Brain pericyte (primary cell): Measurements from ENCODE around the gene CGNL1.

Experiments
- DNase-seq: peaks from one replicate; pipeline ENCODE4 v3.0.0-alpha.2; 2012; ENCODE audit warnings: low read depth, low spot score

The CGNL1 gene

GRCh38 chr15:57375827-57376695, at the start of gene CGNL1:
Gene CGNL1 (plus strand): TSS chr15:57376505. CDS start chr15:57438000, 61,495 bp downstream.
- DNase-seq, result no peak

- no peak for DNase-seq
Measured at GRCh38 chr15:57327985-57328471, 48.3 kb upstream of the CGNL1 start.

GRCh38 chr15:57328479-57328878, 47.8 kb upstream of the CGNL1 start:
- DNase-seq, result no peak

GRCh38 chr15:57328897-57329296, 47.4 kb upstream of the CGNL1 start:
- no peak for DNase-seq

GRCh38 chr15:57329582-57330367, 46.5 kb upstream of the CGNL1 start:
- no peak for DNase-seq

GRCh38 chr15:57330619-57331340, 45.5 kb upstream of the CGNL1 start:
- DNase-seq, result no peak

GRCh38 chr15:57332326-57332725, 44.0 kb upstream of the CGNL1 start:
- DNase-seq, result no peak

- DNase-seq, result no peak
Measured at GRCh38 chr15:57333487-57333886, 42.8 kb upstream of the CGNL1 start.

- DNase-seq, result no peak
Measured at GRCh38 chr15:57334257-57334656, 42.0 kb upstream of the CGNL1 start.

GRCh38 chr15:57335293-57335715, 41.0 kb upstream of the CGNL1 start:
- DNase-seq, result no peak

- DNase-seq, result no peak
Measured at GRCh38 chr15:57335719-57336118, 40.6 kb upstream of the CGNL1 start.

GRCh38 chr15:57337868-57338411, 38.4 kb upstream of the CGNL1 start:
- DNase-seq, result no peak

- DNase-seq, result no peak
Measured at GRCh38 chr15:57339321-57339720, 37.0 kb upstream of the CGNL1 start.

- no peak for DNase-seq
Measured at GRCh38 chr15:57340682-57341259, 35.5 kb upstream of the CGNL1 start.

GRCh38 chr15:57343048-57343447, 33.3 kb upstream of the CGNL1 start:
- DNase-seq, result no peak

GRCh38 chr15:57343498-57343897, 32.8 kb upstream of the CGNL1 start:
- DNase-seq, result no peak

GRCh38 chr15:57344282-57344681, 32.0 kb upstream of the CGNL1 start:
- no peak for DNase-seq

- DNase-seq, result no peak
Measured at GRCh38 chr15:57345584-57345983, 30.7 kb upstream of the CGNL1 start.

GRCh38 chr15:57348081-57348480, 28.2 kb upstream of the CGNL1 start:
- DNase-seq, result no peak

GRCh38 chr15:57352535-57353316, 23.6 kb upstream of the CGNL1 start:
- no peak for DNase-seq
